ENCODE data around the gene INO80B. TPM values are rescaled to one million over a fixed set of nuclear protein-coding genes. Genes with fewer than 3 reads are reported as not detected.

Gene INO80B
- total and polyA plus RNA-seq, 2 of the 8 experiments (the other 6 are each of a cell fraction or from before 2014, with no cell fraction given) = 3.9 to 18.5 TPM

DNA sequence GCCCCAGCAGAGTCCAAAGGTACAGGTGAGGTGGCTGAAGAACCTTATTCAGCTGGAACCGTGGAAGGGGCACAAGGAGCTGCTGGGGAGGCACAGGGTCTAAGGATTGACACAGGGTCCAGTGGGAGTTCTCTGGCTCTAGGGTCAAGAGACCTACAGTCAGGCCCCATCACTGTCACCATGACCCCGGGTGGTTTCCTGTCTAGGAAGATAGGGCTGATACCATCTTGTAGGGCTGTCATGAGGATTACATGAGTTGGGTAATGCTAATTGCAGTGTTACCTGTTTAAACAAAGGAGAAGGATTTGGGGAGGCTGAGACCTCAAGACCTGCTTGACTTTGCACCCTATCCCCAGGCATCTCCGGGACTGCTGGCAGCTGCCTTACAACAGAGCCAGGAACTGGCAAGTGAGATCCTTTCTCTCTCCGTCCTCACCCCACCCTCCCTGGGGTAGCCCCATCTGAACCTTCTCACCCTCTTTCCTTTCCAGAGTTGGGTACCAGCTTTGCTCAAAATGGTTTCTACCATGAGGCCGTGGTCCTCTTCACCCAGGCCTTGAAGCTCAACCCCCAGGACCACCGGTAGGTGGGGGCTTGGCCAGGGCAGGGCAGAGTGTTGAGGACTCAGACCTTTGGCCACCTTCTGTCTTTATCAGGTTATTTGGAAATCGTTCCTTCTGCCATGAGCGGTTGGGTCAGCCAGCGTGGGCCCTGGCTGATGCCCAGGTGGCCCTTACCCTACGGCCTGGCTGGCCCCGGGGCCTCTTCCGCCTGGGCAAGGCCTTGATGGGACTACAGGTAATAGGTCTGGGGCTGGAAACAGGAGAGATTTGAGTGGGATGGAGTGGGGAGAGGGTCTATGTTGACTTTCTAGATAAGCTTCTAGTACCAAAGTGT is 37.0 kb downstream of the INO80B start:
- Histone ChIP-seq H3K79me2 (ENCODE audit: control insufficient read depth in 1 of 2, insufficient read depth in 2 of 2, low read length in 2 of 2) (no peaks in the 10 kb centered on the region), H2BK5ac (ENCODE audit: low read depth, low read length) (no peak overlapping the region), H3K18ac (ENCODE audit: extremely low read depth, low read length) (no peak overlapping the region), H2BK120ac (replicated peaks; ENCODE audit: low read depth, low read length) (no peak overlapping the region), H4K5ac (ENCODE audit: insufficient read length, low read depth, low read length) (no peak overlapping the region), H3K56ac (replicated peaks; ENCODE audit: insufficient read length, low read depth, low read length) (no peak overlapping the region), H3K9ac (replicated peaks in 1 of 4; ENCODE audit: extremely low read depth in 1 of 4, low read depth in 3 of 4, low read length in 3 of 4) (no peak overlapping the region), H3K79me1 (ENCODE audit: low read depth, low read length) (no peaks in the 10 kb centered on the region), H2BK20ac (ENCODE audit: low read length) (no peak overlapping the region), H3K14ac (ENCODE audit: insufficient read length) (no peak overlapping the region), H3K9me3 (ENCODE audit: insufficient read depth in 2 of 2, low read depth in 1 of 2, low read length in 1 of 2) (no peaks in the 10 kb centered on the region), H2BK12ac (ENCODE audit: low read depth, low read length) (no peak overlapping the region), H3K36me3 (ENCODE audit: control insufficient read depth in 2 of 4, insufficient read depth in 4 of 4, low read length in 3 of 4) (peaks cover 7 to 22% (median 18%) of the 10 kb centered on the region in 4 experiments), H4K8ac (ENCODE audit: extremely low read depth, insufficient read depth, low read length) (no peak overlapping the region), H3K23ac (ENCODE audit: insufficient read length) (no peak overlapping the region), H2BK15ac (ENCODE audit: low read length) (no peak overlapping the region), H3K4me2 (ENCODE audit: insufficient read depth in 1 of 2, low read depth in 2 of 2, low read length in 2 of 2) (no peak overlapping the region), H3K4me1 (replicated peaks in 1 of 4; ENCODE audit: control insufficient read depth in 3 of 4, insufficient read depth in 4 of 4, low read length in 3 of 4) (no peaks in the 10 kb centered on the region), H3K4me3 (ENCODE audit: extremely low read depth in 1 of 4, insufficient read depth in 2 of 4, low read depth in 3 of 4, low read length in 4 of 4) (no peak overlapping the region), H3K23me2 (ENCODE audit: low read depth, low read length) (no peaks in the 10 kb centered on the region), H2AK5ac (ENCODE audit: low read depth, low read length) (no peak overlapping the region), H2AFZ (ENCODE audit: low read length) (no peak overlapping the region), H3K27ac (ENCODE audit: low read depth, low read length) (no peak overlapping the region), H3K4ac (replicated peaks; ENCODE audit: insufficient read length, low read depth, low read length) (no peak overlapping the region), H3K27me3 (replicated peaks in 1 of 4; ENCODE audit: control insufficient read depth in 3 of 4, extremely low read depth in 1 of 4, insufficient read depth in 3 of 4, low read length in 3 of 4) (peaks cover 10 to 20% (median 19%) of the 10 kb centered on the region in 4 experiments), H4K91ac (replicated peaks; ENCODE audit: insufficient read length, low read length) (no peak overlapping the region), H4K20me1 (replicated peaks in 1 of 2; ENCODE audit: control insufficient read depth in 1 of 2, insufficient read depth in 2 of 2, low read length in 2 of 2) (peaks cover 2 to 11% of the 10 kb centered on the region in 2 experiments)
- 92% methylated on average over 12 of the region's 12 CpGs; no CpG with 5 or more reads in 1 of the 2 experiments for whole genome bisulfite sequencing, 2 experiments (ENCODE audit: extremely low coverage in 1 of 2, insufficient coverage in 1 of 2, insufficient read length in 1 of 2, insufficient replicate concordance in 2 of 2, low coverage in 1 of 2, low lambda C conversion rate in 2 of 2, missing lambda C conversion rate in 1 of 2)
- POLR2A ChIA-PET (ENCODE audit: partially characterized antibody) = interaction anchor here (1.7 to 4.6 kb wide), 3 partner anchors 9 to 17 kb away, joined by 4 to 17 read pairs (median 5); partner anchors contain the start of genes CCDC142 and TTC31
- no peak for FAIRE-seq
- TF ChIP-seq MAFK (IDR thresholded peaks at IDR 0.05; ENCODE audit: low read depth, low read length) = no peak
- no peak for DNase-seq (ENCODE audit: low read depth in 1 of 2, low spot score in 2 of 2)
- CTCF ChIA-PET (ENCODE audit: partially characterized antibody) = interaction anchor here (0.6 to 6.9 kb wide), 9 partner anchors 8 to 201 kb away, joined by 3 to 37 read pairs (median 3); partner anchors contain the start of genes CCDC142 and TTC31
